GM10847 (cell line): ENCODE results near the gene NCAPD2.

Source experiments
- POLR2A ChIP-seq: IDR thresholded peaks from 2 replicates; pipeline ENCODE4 v1.6.1; 2011; ENCODE audit not compliant: insufficient read length; ENCODE audit errors: extremely low read depth

Gene NCAPD2

DNA sequence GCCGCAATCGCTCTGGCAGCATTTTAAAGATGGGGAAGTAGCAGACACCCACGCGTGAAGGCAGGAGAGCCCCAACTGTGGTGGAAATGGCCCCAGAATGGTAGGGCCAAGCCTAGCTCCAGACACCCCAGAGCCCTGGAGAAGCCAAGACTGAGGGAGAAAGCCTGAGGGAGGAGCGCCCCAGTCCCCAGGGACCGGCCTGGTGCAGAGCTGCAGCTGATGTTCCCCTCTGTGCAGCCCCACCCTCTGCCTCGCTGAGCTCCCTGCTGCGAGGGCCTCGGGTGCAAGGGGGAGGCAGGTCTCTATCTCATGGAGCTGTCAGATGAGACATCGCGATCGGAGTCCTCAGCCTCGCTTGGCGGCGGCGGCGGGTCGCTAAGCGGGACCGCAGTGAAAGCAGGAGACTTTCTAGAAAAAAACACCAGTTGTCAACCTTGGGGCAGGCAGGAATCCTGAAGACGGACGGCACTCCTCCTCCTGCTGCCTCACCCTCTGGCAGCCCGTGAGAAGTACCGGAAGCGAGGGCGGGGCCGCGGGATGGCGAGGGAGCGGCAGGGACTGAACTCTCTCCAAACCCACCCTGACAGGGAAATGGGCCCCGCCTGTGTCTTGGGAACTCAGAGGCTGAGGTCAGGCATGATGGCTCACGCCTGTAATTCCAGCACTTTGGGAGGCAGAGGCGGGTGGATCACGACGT is 46.4 kb downstream of the NCAPD2 start:
- no peak for TF ChIP-seq POLR2A

- TF ChIP-seq POLR2A: no peak
Measured at GRCh38 chr12:6541371-6542165, 47.7 kb downstream of the NCAPD2 start.

DNA sequence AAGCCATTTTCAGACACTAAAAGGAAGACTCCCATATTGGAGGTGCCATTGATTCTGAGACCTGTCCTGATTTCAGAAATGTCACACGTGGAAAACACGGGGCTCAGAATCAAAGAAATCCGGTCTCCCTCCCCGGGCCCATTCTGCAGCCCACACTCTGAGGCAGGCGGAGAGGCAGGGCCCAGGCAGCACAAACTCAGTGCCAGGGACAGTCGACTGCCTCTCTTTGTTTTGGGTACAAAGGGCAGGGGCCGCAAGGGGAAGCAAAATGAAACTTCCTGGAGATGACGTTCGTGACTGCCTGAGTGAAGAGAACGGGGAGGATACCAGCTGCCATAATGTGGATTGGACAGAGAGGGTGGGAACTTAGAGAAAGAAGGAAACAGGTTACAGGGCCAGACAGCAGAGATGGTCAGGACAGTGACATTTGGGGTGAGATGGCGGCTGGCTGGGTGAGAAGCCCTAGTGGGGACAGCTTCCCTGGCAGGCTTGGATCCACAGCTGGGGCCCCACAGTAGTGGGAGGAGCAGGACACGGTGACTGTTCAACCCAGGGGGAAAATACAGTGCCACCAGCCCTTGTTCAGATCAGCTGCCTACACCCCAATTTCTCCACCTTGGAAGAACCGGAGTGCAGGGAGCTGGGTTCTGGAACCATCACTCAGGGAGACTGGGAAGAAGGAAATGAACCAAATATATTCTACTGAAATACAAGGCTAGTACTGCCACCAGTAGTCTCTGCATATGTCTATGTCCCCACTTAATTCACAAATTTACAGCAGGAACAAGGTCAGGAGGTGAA is 48.5 kb downstream of the NCAPD2 start:
- no peak for TF ChIP-seq POLR2A

DNA sequence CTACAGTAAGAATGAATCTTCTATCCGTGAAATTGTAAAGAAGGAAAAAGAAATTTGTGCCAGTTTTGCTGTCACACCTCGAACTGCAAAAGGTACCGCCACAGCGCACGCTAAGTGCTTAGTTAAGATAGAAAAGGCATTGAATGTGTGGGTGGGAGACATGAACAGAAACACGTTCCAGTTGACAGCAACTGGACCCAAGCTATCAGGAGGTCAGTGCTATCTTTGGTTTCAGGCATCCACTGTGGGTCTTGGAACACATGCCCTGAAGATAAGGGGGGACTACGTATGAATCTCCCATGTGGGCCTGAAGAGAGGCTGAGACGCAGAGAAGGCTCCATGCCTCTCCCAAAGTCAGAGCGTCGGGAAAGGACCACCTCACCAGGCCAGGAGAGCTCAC is 52.1 kb downstream of the NCAPD2 start:
- TF ChIP-seq POLR2A: no peak

DNA sequence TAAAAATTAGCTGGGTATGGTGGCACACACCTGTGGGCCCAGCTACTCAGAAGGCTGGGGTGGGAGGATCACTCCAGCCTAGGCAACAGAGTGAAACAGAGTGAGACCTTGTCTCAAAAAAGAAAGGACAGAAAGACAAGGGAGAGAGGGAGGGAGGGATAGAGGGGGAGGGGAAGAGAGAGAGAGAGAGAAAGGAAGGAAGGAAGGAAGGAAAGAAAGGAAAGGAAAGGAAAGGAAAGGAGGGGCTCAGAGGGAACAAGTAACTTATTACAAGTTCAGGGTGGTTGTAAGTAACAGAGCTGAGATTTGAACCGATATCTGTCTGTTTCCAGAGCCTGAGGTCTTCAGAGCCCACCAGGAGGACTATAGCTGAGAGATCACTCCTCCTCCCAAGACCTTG is 53.7 kb downstream of the NCAPD2 start:
- no peak for TF ChIP-seq POLR2A

- no peak for TF ChIP-seq POLR2A
Measured at GRCh38 chr12:6547987-6548386, 54.1 kb downstream of the NCAPD2 start.

DNA sequence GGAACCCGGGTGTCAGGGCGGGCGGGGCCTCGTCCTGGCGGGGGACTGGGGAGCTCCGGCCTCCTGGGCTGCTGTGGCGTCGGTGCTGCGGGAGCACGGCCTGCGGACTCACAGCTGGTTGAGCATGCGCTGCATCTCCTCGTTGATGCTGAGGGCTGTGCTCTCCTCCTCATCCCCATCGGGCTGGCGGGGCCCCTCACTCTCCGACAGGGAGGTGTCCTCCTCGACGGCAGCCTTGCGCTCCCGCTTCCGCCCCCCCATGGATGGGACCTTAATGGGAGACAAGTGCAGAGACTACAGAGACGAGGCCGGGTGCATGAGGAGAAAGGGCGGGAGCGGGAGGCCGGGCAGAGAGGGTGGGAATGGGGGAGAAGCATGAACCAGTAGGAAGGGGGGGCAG is 54.7 kb downstream of the NCAPD2 start:
- no peak for TF ChIP-seq POLR2A

DNA sequence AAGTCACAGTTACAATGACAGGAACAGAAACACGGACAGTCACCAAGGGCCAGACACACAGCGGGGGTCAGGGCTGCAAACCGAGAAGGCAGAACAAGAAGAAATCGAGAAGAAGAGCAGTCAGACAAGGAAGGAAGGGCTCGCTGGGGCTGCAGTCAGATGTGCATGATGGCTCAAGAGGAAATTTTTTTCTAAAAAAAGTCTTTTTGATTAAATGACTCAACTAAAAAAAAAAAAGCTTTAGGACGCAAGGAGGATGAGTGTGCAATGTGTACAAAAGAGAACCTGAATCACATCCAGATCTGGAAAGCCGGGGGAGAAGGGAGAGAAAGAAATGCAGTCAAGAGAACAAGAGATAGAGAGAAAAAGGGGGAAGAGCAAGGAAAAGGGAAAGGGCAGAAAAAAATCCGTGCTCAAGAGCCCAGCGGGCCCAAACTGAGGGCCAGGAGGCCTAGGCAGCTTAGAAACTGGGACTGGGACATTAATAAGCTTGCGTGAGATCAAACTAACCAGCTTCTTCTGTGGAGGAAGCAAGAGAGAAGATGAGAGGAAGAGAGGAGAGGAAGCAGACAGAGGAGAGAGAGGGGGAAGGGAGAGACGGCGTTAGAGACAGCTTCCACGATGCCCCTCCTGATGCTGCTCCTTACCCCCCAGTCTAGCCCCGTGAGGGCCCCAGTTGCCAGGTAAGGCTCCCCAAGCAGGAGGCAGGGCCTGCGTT is 55.2 kb downstream of the NCAPD2 start:
- TF ChIP-seq POLR2A: no peak

DNA sequence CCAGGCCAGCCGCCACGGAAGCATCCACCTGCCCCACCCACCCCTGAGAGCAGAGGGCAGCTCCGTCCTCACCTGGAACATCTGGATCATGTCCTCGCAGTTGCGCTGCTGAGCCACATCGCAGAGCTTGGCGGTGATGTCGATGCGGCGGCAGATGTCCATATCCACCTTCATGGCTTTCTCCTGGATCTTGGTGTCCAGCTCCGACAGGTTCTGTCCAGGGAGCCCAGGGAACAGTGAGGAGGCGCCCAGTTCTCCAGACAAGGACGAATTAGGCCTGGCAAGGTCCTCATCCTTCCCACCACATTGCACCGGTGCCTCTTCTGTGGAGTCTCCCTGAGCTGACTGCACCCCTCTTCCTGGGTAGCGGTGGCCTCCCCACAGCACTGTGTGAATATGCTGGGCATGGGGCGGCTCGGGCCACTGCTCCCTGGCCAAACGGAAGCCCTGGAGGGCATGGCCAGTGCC is 55.8 kb downstream of the NCAPD2 start:
- TF ChIP-seq POLR2A: no peak

DNA sequence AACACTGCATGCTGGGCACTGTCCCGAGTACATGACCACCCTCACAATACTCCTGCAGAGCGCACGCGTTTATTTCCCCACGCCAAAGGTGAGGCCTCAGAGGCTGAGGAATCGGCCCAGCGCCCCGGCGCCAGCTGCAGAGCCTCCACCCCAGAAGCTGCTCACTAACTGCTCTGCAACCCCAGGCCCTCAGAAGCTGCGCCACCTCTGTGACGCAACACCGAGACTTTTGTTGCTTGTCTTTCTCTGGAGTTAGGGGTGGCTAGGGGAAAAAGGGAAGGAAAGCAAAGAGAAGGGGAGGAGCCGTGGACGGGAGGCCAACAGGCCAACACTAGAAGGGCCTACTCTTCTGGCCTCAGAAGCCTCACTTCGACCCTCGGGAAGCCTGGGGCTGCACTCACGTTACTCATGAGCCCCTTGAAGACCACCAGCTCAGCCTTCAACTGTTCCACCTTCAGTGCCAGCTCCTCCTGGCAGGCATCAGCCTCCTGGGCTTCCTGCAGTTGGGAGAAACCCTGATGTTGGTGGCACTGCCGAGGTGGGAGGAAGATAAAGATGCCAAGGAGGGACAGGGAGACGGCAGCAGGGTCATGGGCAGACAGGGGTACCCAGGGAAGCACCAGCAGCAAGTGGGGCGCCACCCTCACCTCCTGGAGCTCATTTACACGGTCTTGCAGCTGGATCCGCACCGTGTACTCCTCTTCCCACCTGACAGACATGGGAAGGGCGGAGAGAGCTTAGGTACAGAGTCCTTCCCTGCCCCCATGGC is 56.6 kb downstream of the NCAPD2 start:
- no peak for TF ChIP-seq POLR2A

- TF ChIP-seq POLR2A: no peak
Measured at GRCh38 chr12:6551063-6551461, 57.2 kb downstream of the NCAPD2 start.

DNA sequence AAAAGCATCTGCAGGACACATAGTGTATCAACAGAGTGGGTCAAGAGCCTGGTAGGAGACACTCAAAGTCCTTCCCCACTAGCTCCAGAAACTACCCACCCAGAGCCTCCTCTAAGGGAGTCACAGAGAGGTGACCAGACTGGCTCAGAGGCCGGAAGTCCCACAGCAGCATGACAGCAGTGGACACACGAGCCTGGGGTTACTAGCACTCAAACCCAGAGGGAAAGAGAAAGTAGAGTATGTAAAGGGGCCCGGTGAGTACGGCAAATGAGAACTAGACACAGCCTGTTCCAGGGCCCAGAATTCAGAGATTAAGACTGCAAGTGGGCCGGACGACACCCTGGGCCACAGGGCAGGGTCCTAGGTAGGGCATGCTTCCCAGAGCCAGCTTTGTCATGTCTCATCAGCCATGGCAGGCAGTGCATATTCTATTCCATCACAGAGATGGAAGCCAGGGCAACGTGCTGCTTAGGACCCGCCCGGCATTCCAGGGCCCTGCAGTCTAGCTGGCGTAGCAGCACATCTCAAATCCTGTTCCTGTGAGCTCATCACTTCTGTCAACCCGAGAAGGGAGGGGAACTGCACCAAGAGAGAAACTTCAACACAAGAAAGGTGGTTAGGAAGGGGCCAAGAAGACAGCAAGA is 57.7 kb downstream of the NCAPD2 start:
- TF ChIP-seq POLR2A: no peak

DNA sequence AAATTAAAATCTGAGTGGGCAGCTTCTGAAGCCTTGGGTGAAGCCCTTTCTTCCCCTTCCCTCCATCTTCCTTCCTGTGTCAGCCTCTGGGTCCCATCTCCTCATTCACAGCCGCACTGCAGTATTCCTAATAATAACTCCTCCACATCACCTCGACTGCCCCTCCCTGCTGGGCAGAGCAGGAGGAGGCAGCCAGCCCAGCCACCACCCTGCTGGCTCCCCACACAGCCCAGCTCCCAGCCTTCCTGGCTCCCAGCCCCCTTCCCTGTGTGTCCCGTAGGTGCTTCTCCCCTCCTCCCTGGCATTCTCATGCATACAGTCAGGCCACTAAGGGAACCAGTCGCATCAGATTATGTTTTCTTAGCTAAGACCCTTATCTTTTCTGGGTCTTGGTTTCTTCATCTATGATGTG is 58.2 kb downstream of the NCAPD2 start:
- no peak for TF ChIP-seq POLR2A
